Stimulated activated CD4-positive, alpha-beta T cell treated with anti-CD3 and anti-CD28 coated beads, Interleukin-12 subunit alpha, Interleukin-12 subunit beta, amount 100 ng/mL, for 4 hours (primary cell): ENCODE data around the gene TSPAN12.
"Not testable (repeated sequence)": the region's sequence is repeated elsewhere in the genome, so short reads cannot be mapped to it uniquely, and the experiment has no call there.

Experiments
- DNase-seq: peaks from one replicate; pipeline ENCODE4 v3.0.0-alpha.2; 2020

TSPAN12 gene

GRCh38 chr7:120857588-120858573 lies at the start of gene TSPAN12:
Gene TSPAN12, minus strand, starts transcription at chr7:120858144. Its CDS starts 1,381 bp downstream, at chr7:120856763.
- peak; percentile 36 for DNase-seq

GRCh38 chr7:120898715-120899499 lies 41.0 kb upstream of the TSPAN12 start:
- DNase-seq, result no peak

GRCh38 chr7:120895253-120895652 lies 37.3 kb upstream of the TSPAN12 start:
- not testable (repeated sequence) for DNase-seq

GRCh38 chr7:120885602-120886001 lies 27.7 kb upstream of the TSPAN12 start:
- not testable (repeated sequence) for DNase-seq

GRCh38 chr7:120877701-120878100 lies 19.8 kb upstream of the TSPAN12 start:
- DNase-seq, result no peak

GRCh38 chr7:120876922-120877321 lies 19.0 kb upstream of the TSPAN12 start:
- no peak for DNase-seq

- DNase-seq, result no peak
Observed at GRCh38 chr7:120874722-120875121, 16.8 kb upstream of the TSPAN12 start.

GRCh38 chr7:120874016-120874415 lies 16.1 kb upstream of the TSPAN12 start:
- no peak for DNase-seq

GRCh38 chr7:120873401-120873800 lies 15.5 kb upstream of the TSPAN12 start:
- no peak for DNase-seq

- no peak for DNase-seq
Observed at GRCh38 chr7:120869700-120870099, 11.8 kb upstream of the TSPAN12 start.

GRCh38 chr7:120867932-120868331 lies 10.0 kb upstream of the TSPAN12 start:
- DNase-seq, result no peak

GRCh38 chr7:120865191-120865981 lies 7.4 kb upstream of the TSPAN12 start:
- DNase-seq, result no peak

- DNase-seq, result no peak
Observed at GRCh38 chr7:120864141-120864900, 6.4 kb upstream of the TSPAN12 start.

- DNase-seq, result no peak
Observed at GRCh38 chr7:120862987-120863590, 5.1 kb upstream of the TSPAN12 start.

- no peak for DNase-seq
Observed at GRCh38 chr7:120860156-120860555, 2.2 kb upstream of the TSPAN12 start.

GRCh38 chr7:120859459-120859858 lies 1.5 kb upstream of the TSPAN12 start:
- DNase-seq, result no peak

GRCh38 chr7:120856621-120857352 lies 1.2 kb downstream of the TSPAN12 start:
- DNase-seq, result peak; percentile 8

- no peak for DNase-seq
Observed at GRCh38 chr7:120856198-120856597, 1.7 kb downstream of the TSPAN12 start.

- no peak for DNase-seq
Observed at GRCh38 chr7:120852700-120853099, 5.2 kb downstream of the TSPAN12 start.

- no peak for DNase-seq
Observed at GRCh38 chr7:120843109-120843508, 14.8 kb downstream of the TSPAN12 start.

GRCh38 chr7:120842121-120842621 lies 15.8 kb downstream of the TSPAN12 start:
- no peak for DNase-seq
